Measurements from ENCODE around the gene DCPS. TPM values are rescaled to one million over a fixed set of nuclear protein-coding genes. Genes with fewer than 3 reads are reported as not detected.

Gene DCPS
- polyA plus RNA-seq, 1 of the 3 experiments (the other 2 are of a cell fraction) = 48.1 TPM

DNA sequence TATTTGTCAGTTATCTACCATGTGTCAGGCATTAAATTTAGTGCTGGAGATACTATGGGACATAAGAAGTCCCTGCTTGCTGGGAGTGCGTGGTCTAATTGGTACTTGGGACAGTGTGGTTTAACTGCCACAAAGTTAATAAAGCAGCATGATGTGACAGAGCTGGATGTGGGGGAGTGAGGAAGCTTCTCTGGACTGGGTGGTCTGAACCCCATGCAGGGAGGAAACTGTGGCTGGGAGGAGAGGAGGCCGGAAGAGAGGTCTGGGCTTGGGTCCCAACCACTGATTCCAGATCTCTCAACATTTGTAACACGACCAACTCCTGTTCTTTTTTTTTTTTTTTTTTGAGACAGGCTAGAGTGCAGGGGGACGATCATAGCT is 88.8 kb downstream of the DCPS start:
- POLR2A ChIA-PET = interaction anchor here (0.9 to 1.2 kb wide), 2 partner anchors 19 to 46 kb away, joined by 3 read pairs; no protein-coding TSS in a partner anchor
- WGBS (ENCODE audit: low lambda C conversion rate) = 70% methylated on average over 4 of the region's 4 CpGs
- Histone ChIP-seq H3K4me3 (ENCODE audit: low read depth in 2 of 2, low read length in 1 of 2) (no peak overlapping the region), H3K9me3 (no peaks in the 10 kb centered on the region), H3K27me3 (ENCODE audit: insufficient read depth) (no peaks in the 10 kb centered on the region), H3K79me2 (ENCODE audit: insufficient read depth) (peaks cover 27% of the 10 kb centered on the region; the same call in 1 of the 2 replicates), H3F3A (replicated peaks; ENCODE audit: insufficient read depth) (no peaks in the 10 kb centered on the region), H3K27ac (ENCODE audit: low read depth in 2 of 2, low read length in 1 of 2) (no peak overlapping the region; a peak in 1 of 4 replicates), H3K4me1 (ENCODE audit: control insufficient read depth in 1 of 2, insufficient read depth in 2 of 2, low read depth in 1 of 2, low read length in 1 of 2) (peaks cover 0 to 47% of the 10 kb centered on the region in 2 experiments; a peak in 1 of 4 replicates), H3K36me3 (replicated peaks in 1 of 2; ENCODE audit: control insufficient read depth in 1 of 2, insufficient read depth in 2 of 2, low read length in 1 of 2) (no peaks in the 10 kb centered on the region), H3K4me2 (no peak overlapping the region), H3K9ac (no peak overlapping the region), H3K9me2 (no peaks in the 10 kb centered on the region), H2AFZ (ENCODE audit: low read depth) (no peak overlapping the region), H4K20me1 (ENCODE audit: insufficient read depth) (no peaks in the 10 kb centered on the region)
- CTCF ChIA-PET = interaction anchor here (1.0 to 3.1 kb wide), 4 partner anchors 9 to 324 kb away, joined by 3 to 11 read pairs (median 3); no protein-coding TSS in a partner anchor
- TF ChIP-seq, protein P1, sequence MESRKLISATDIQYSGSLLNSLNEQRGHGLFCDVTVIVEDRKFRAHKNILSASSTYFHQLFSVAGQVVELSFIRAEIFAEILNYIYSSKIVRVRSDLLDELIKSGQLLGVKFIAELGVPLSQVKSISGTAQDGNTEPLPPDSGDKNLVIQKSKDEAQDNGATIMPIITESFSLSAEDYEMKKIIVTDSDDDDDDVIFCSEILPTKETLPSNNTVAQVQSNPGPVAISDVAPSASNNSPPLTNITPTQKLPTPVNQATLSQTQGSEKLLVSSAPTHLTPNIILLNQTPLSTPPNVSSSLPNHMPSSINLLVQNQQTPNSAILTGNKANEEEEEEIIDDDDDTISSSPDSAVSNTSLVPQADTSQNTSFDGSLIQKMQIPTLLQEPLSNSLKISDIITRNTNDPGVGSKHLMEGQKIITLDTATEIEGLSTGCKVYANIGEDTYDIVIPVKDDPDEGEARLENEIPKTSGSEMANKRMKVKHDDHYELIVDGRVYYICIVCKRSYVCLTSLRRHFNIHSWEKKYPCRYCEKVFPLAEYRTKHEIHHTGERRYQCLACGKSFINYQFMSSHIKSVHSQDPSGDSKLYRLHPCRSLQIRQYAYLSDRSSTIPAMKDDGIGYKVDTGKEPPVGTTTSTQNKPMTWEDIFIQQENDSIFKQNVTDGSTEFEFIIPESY (IDR thresholded peaks at IDR 0.05; ENCODE audit: borderline replicate concordance, low read depth) = no peak
- TF ChIP-seq CHD2 (IDR thresholded peaks at IDR 0.05; ENCODE audit: low read length, partially characterized antibody) = no peak
- TF ChIP-seq, protein P2, sequence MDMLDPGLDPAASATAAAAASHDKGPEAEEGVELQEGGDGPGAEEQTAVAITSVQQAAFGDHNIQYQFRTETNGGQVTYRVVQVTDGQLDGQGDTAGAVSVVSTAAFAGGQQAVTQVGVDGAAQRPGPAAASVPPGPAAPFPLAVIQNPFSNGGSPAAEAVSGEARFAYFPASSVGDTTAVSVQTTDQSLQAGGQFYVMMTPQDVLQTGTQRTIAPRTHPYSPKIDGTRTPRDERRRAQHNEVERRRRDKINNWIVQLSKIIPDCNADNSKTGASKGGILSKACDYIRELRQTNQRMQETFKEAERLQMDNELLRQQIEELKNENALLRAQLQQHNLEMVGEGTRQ (IDR thresholded peaks at IDR 0.05; ENCODE audit: borderline replicate concordance, low read depth, low read length) = no peak
- TF ChIP-seq SIN3A (IDR thresholded peaks at IDR 0.05; ENCODE audit: borderline replicate concordance, low read depth, low read length) = no peak
- no peak for TF ChIP-seq GATA2 (CRISPR knock-in tag; IDR thresholded peaks at IDR 0.05)
- TF ChIP-seq, protein P3, sequence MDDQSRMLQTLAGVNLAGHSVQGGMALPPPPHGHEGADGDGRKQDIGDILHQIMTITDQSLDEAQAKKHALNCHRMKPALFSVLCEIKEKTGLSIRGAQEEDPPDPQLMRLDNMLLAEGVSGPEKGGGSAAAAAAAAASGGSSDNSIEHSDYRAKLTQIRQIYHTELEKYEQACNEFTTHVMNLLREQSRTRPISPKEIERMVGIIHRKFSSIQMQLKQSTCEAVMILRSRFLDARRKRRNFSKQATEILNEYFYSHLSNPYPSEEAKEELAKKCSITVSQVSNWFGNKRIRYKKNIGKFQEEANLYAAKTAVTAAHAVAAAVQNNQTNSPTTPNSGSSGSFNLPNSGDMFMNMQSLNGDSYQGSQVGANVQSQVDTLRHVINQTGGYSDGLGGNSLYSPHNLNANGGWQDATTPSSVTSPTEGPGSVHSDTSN (IDR thresholded peaks at IDR 0.05) = no peak
- TF ChIP-seq, protein P4, sequence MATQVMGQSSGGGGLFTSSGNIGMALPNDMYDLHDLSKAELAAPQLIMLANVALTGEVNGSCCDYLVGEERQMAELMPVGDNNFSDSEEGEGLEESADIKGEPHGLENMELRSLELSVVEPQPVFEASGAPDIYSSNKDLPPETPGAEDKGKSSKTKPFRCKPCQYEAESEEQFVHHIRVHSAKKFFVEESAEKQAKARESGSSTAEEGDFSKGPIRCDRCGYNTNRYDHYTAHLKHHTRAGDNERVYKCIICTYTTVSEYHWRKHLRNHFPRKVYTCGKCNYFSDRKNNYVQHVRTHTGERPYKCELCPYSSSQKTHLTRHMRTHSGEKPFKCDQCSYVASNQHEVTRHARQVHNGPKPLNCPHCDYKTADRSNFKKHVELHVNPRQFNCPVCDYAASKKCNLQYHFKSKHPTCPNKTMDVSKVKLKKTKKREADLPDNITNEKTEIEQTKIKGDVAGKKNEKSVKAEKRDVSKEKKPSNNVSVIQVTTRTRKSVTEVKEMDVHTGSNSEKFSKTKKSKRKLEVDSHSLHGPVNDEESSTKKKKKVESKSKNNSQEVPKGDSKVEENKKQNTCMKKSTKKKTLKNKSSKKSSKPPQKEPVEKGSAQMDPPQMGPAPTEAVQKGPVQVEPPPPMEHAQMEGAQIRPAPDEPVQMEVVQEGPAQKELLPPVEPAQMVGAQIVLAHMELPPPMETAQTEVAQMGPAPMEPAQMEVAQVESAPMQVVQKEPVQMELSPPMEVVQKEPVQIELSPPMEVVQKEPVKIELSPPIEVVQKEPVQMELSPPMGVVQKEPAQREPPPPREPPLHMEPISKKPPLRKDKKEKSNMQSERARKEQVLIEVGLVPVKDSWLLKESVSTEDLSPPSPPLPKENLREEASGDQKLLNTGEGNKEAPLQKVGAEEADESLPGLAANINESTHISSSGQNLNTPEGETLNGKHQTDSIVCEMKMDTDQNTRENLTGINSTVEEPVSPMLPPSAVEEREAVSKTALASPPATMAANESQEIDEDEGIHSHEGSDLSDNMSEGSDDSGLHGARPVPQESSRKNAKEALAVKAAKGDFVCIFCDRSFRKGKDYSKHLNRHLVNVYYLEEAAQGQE (IDR thresholded peaks at IDR 0.05; ENCODE audit: low read depth, low read length) = no peak
- no peak for TF ChIP-seq FOXM1 (IDR thresholded peaks at IDR 0.05; ENCODE audit: low read depth)
- TF ChIP-seq RXRA (IDR thresholded peaks at IDR 0.05; ENCODE audit: borderline replicate concordance, low read depth) = no peak
- no peak for TF ChIP-seq TAF1 (IDR thresholded peaks at IDR 0.05; ENCODE audit: borderline replicate concordance, low read depth, low read length)
- TF ChIP-seq RCOR1 (IDR thresholded peaks at IDR 0.05; ENCODE audit: low read length) = no peak
- TF ChIP-seq ELF1 (IDR thresholded peaks at IDR 0.05) = no peak
- no peak for DNase-seq

Data from SK-N-SH (cell line).